GM12872 (cell line): ENCODE results near the gene HIP1.

Experiments
- TF ChIP-seq, protein P1 (sequence below): IDR thresholded peaks from 3 replicates; pipeline ENCODE4 v1.5.1; 2011; ENCODE audit warnings: low read depth, mild to moderate bottlenecking, low read length, moderate library complexity; ENCODE audit not compliant: insufficient read depth

HIP1 gene

DNA sequence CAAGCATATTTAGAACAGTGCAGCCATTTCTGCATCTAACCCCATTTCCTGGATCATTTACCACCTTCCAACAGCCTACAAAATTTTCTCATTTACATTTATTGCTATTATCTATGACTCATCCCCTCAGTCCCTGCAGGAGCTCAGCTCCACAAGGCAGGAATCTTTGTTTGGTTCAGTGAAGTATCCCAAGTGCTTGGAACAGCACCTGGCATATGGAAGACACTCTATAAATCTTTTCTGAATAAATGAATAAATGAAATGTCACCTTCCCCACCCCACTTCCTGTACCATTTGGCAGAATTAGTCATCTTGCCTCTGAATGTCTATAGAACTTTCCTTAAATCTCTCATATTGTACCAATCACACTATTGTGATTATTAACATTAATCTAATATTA is 110.7 kb downstream of the HIP1 start:
- TF ChIP-seq, protein P1, sequence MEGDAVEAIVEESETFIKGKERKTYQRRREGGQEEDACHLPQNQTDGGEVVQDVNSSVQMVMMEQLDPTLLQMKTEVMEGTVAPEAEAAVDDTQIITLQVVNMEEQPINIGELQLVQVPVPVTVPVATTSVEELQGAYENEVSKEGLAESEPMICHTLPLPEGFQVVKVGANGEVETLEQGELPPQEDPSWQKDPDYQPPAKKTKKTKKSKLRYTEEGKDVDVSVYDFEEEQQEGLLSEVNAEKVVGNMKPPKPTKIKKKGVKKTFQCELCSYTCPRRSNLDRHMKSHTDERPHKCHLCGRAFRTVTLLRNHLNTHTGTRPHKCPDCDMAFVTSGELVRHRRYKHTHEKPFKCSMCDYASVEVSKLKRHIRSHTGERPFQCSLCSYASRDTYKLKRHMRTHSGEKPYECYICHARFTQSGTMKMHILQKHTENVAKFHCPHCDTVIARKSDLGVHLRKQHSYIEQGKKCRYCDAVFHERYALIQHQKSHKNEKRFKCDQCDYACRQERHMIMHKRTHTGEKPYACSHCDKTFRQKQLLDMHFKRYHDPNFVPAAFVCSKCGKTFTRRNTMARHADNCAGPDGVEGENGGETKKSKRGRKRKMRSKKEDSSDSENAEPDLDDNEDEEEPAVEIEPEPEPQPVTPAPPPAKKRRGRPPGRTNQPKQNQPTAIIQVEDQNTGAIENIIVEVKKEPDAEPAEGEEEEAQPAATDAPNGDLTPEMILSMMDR, result no peak

DNA sequence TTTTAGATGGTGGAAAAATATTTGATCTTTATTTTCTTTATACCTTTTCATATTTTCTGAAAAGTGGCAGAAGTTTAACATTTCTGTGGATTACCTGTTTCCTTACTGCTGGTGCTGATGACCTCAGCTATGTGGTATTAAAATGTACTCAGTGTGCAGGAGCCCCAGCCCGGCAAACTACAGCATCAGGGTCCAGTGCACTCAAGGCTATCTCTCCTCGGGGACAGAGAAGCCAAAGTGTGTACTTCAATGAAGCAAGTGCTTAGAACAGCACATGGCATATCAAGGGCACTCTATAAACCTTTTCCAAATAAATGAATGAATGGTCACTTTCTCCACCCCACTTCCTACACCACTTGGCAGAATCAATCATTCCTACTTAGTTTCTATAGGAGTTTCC is 111.8 kb downstream of the HIP1 start:
- TF ChIP-seq, protein P1, result no peak

DNA sequence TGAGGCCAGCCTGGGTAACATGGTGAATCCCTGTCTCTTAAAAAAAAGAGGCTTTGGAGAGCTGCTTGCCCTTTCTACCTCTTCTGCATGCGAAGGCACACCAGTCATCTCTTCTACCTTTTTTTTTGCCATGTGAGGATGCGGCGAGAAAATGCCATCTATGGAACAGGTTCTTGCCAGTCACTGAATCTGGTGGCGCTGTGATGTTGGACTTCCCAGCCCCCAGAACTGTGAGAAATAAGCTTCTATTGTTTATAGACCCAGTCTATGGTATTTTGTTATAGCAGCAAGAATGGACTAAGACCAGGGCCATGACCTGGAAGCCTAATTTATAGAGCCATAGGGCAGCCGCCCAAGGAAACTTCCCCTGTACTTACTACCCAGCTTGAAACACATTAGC is 112.9 kb downstream of the HIP1 start:
- TF ChIP-seq, protein P1, result no peak

DNA sequence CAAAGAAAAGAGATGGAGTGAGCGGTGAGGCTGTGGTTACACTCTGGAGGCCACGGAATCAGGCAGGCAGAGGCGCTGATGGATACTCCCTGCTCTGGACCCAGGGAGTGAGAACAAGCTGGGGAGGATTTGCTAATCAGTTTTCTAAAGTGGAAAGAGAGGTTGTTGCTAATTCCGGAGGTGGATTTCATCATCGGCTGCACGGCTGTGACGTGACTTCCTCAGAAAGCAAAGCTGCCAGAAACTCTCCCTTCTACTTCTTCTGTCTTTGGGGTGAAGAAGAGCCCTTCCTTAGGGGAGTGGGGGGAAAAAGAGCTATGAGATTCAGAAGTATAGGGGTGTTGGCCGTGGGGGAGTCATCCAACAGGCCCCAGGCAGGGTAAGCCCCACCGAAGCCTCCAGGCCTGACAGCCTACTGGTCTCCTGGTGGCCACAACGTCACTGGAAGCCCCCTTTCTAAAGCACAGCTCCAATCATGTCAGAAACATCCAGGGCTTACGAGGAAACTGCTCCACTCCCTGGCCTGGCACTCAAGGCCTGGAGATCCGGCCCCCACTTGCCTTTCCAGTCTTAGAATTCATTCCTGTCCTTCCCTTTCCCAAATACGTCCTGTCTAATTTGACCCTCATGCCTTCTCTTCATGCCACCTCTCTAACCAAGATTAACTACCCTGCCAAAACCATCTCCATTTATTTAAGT is 114.5 kb downstream of the HIP1 start:
- TF ChIP-seq, protein P1, result no peak

DNA sequence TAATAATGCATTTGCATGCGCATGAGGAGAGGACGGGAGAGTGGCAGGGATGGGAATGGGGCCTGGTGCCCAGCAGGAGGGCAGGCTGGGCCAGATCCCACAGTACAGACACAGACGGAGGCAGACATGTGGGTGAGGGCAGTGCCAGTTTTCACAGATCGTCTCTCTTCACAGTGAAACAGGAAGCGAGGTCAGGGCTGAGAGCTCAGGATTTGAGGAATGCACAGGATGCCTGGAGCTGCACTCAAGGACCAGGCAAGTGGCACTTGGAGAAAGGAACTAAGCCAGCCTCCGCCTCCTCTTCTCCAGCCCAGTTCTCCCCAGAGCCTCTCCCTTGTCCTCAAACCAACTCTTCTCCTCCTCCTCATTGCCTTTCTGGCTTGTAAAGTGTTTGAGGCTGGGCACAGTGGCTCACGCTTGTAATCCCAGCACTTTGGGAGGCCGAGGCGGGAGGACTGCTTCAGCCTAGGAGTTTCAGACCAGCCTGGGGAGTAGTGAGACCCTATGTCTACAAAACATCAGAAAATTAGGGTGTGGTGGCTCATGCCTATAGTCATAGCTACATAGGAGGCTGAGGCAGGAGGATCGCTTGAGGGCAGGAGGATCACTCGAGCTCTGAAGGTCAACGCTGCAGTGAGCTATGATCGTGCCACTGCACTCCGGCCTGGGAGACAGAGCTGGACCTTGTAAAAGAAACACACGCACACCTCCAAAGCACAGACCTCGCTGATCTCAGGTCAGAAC is 115.2 kb downstream of the HIP1 start:
- TF ChIP-seq, protein P1, result no peak

DNA sequence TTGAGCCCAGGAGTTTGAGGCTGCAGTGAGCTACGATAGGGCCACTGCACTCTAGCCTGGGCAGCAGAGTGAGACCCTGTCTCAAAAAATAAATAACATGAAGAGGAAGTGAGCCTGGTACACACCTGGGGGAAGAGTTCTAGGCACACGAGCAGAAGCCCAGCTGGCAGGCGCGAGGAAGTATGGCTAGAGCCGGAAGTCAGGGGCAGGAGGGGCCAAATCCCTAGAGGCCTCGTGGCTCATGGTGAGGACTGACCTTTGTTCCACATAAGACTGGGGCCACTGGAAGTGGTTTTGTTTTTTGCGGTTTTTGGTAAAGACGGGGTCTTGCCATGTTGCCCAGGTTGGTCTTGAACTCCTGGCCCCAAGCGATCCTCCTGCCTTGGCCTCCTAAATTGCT is 117.6 kb downstream of the HIP1 start:
- TF ChIP-seq, protein P1, result no peak

DNA sequence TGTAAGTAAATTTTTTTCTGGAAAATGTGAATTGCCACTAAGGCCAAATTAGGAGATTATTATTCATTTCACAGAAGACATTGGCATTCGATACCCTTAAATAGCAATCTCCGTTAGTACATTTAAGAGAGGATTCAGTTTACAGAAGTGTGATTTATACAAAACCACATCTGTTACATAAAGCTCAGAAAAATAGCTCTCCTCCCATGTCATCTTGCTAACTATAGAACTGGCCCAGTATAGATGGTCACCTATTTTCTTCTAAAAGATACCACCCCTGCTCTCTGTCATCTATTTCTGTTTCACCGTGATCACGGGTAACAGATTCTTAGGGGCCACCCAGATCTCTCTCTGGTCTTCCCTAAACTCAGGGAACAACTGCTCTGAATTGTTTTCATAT is 119.1 kb downstream of the HIP1 start:
- TF ChIP-seq, protein P1, result no peak
